Fibroblast of skin of left biceps (primary cell): ENCODE results near the gene GABARAPL2.
"Not testable (repeated sequence)": the region's sequence is repeated elsewhere in the genome, so short reads cannot be mapped to it uniquely, and the experiment has no call there.

Experiments used
- DNase-seq, 2 experiments: peaks; one replicate each; pipeline ENCODE4 v3.0.0-alpha.2; 2013; ENCODE audit warnings: low read depth in 2 of 2

Gene GABARAPL2

DNA sequence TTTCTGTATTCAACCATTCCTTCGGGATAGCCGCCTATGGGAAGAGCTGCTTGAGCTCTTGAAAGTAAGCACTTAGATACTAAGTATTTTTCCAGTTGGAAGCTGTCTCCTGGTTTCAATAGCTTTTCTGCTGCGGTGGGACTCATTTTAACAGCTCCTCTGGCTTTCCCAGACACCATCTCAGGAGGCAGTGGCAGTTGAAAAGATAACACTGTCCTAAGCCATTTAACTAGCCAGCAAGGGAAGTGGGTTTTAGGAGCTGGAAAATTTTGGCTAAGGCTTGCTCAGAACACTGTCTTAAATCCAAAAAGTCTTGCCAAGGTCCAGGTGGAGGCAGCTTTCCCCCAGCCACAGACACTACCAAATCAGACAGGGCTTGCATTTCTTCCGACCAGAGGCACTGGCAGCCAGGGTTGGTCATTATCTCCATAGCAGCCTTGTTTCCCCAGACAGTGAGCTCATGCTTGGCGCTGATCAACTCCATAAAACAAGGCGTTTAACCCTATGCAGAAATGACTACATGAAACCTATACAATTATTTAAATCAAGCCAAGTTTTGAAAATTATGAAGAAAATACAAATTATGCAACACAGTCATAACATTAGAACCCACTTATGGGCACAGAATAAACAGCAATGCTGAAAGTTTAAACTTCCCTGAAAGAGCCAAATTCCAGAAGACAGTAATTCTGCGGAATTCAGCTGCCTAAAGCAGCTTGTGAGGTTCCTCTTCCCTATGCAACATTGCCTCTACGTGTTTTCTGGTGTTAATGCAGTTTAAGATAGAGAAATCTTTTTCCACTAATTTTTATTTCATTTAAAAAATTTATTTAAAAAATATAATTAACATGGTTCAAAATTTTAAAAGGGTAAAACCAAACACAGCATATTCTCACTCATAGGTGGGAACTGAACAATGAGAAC lies 25.0 kb downstream of the GABARAPL2 start:
- peak; percentile 23 to 34 for DNase-seq

DNA sequence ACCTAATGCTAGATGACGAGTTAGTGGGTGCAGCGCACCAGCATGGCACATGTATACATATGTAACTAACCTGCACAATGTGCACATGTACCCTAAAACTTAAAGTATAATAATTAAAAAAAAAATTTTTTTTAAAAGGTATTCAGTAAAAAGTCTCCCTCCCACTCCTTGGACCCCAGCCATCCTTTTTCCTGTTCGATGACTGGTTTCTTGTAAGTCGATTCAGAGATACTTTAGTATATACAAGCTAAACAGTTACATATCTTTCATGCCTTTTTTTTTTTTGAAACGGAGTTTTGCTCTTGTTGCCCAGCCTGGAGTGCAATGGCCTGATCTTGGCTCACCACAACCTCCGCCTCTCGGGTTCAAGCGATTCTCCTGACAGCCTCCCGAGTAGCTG lies 25.7 kb downstream of the GABARAPL2 start:
- DNase-seq, result not testable (repeated sequence)

DNA sequence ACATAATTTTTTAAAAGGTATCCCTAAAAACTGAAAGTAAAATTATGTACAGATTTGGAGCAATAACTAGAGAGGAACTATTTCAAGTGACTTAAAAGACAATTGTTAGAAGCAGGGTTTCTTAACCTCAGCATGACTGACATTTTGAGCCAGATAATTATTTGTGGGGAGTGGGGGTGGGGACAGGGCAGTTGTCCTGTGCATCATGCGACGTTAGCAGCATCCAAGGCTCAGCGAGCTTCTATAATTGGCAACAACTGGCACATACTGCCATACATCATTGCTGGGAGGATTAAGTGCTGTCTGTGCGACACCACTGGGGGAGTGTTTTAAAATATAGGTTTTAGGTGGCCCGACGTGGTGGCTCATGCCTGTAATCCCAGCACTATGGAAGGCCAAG lies 27.1 kb downstream of the GABARAPL2 start:
- no peak for DNase-seq

DNA sequence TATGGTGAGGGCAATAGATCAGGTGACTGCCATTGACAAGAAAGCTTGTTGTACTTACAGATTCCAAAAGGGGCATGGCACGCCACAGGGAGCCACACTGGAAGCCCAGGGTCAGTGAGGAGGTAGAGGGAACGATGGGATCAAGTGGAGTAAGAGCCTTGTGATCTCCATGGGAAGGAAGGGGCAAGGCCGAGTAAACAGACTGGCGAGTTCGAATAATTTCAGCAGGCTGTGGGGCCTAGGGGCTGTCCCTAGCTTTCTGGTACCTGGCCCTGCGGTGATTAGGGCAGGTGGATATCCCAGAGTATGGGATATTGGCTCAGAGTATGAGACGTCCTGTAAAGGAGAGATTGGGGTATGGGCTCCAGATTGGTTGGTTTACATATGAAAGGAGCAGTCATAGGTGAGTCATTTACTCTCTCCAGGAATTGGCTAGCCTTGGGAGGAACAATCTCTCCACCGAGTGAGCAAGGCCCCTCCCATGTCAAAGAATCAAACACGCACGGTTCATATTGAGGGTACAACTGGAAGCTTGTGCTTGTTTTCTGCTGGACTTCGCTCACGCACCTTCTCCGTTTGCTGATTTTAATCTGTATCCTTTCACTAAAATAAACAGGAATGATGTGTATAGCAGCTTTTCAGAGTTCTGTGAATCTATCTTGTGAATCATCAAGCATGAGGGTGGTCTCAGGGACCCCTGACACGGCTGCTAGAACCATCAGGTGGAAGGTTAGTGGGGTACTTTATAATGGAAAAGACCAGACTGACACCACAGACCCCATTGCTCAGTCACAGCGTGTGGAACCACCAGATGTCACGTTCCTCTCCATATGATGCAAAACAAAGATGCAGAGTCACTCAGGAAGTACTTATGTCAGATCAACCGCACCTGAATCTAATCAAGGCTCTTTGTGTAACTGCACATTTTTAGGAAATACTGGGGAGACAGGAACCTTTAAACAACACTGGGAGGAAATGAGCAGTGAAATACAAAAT lies 27.9 kb downstream of the GABARAPL2 start:
- DNase-seq, result peak; percentile 56 to 60

DNA sequence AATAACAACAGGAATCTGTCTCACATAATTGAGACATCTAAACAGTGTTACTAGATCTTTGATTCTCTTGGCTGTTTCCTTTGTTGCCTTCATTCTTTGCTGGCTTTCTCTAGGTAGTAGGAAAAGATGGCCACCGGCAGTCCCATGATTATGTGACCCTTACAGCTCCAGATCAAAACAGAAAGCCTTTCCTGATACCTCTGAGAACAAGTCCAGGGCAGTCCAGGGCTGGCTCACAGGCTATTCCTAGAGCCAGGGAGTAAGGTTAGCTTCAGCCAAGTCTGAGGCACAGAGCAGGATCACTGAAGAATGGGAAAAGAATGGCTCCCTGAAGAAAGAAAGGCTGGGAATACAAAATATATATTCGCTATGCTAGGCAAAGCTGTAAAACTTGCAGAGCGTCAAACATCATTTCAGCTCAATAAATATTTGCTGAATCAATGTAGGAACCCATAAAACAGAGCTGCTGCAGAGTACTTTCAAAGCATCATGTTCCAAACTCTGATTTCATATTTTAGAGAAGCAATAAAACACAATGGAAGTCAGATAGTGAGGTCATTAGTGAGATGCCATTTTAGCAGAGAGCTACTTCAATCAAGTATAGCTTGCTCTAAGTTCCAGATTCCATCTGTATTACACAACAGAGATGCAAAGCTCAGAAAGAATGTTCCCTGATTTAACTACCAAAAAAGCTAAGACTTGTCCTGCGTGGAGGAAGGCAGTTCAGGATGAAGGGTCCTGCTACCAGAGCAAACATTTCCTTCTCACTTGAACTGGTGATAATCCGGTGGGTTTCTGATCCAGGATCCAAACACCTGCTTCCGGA lies 33.5 kb downstream of the GABARAPL2 start:
- no peak for DNase-seq

DNA sequence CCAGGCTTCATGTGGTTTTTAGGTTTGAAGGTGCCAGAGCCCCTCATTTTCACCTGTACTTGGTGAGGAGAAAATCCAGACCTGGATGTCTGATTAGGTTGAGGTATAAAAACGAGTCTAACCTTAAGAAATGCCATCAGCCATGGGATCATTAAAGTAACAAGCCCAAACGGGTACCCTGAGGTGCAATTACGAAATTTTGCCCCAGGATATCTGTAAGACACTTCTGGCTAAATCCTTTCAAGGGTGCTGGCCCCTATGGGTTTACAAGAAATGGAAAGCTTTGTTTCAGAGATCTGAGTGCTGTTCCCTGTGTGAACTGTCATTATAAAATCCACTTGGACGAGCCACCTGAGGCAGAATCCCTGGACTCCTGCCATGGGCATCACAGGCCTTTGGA lies 37.1 kb downstream of the GABARAPL2 start:
- DNase-seq, result no peak

DNA sequence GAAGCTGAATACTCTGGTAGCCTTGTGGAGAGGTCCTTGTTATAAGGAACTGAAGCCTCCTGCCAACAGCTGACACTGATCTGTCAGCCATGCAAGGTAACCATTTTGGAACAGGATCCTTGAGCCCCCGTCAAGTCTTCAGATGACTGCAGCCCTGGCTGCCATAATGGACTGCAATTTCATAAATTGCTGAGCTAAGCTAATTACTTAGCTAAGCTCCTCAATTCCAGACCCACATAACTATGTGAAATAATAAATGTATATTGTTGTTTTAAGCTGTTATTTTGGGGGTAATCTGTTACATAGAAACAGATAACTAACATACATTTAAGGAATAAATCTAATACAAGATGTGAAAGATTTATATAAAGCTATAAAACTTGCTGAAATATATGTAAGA lies 40.3 kb downstream of the GABARAPL2 start:
- no peak for DNase-seq

DNA sequence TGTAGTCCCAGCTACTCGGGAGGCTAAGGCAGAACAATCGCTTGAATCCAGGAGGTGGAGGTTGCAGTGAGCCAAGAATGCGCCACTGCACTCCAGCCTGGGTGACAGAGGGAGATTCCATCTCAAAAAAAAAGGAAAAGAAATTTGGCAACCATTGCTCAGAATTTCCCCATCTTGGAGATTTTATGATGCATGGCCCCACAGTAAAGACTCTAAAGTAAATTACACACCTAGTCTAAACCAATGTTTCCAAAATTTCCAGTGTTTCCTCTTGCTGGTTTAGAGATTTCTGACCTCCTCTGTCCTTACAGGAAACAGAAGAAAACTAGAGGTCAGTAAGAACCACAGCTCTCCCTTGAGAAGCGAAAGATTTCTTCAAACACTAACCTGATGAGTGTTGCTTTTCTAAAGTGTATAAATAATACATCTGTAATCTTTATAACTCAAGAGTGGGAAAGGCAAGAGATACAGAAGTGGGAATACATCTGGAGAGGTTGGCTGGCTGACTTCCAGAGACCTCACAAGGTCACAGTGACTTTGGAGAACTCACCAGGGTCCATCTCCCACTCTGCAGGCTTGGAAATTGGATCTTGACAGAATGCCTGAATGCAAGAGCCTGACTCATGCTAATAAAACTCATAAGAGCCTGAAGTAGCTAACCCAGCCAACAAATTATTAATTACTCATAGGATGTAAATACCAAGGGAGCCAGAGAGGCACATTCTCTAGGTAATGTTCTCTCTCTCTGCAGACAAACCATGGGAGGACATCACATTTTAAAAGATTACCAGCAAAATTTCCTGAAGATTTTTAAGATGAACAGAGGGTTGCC lies 48.1 kb downstream of the GABARAPL2 start:
- peak; percentile 29 to 35 for DNase-seq

DNA sequence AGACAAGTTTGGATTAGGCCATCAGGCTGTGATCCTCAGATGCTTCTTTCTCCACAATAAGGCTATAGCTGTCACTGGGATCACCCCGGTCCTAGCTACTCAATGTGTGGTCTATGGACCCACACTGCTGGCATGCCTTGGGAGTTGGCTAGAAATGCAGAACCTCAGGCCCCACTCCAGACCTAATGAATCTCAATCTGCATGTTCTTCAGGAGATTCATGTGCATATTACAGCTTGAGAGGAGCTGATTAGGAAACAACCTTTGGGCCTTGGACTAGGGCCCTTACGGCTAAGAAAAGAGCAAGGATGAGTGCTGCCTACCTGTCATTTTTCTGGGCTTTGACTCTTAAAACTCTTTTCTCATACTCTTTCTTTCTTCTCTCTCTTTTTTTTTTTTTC lies 49.4 kb downstream of the GABARAPL2 start:
- DNase-seq, result no peak

DNA sequence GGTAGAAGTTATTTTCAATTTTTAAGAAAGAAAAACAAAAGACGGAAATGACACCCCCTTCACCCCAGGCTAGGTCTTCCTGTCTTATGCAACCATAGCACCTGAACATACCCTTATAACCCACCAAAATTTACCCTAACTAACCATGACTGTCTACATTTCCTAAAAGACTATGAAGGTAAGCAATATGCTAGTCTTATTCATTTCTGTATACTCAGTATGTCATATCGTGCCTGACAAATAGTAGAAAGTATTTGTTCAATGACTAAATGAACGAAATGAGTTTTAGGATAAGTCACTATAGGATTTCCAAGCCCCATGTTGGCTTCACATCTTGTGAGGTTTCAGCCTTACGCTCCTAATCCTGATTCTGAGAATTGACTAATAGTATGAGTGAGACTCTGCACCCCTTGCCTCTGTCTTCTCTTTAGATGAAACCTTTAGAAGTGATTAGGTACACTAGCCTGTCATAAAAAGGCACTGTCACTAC lies 50.4 kb downstream of the GABARAPL2 start:
- no peak for DNase-seq

DNA sequence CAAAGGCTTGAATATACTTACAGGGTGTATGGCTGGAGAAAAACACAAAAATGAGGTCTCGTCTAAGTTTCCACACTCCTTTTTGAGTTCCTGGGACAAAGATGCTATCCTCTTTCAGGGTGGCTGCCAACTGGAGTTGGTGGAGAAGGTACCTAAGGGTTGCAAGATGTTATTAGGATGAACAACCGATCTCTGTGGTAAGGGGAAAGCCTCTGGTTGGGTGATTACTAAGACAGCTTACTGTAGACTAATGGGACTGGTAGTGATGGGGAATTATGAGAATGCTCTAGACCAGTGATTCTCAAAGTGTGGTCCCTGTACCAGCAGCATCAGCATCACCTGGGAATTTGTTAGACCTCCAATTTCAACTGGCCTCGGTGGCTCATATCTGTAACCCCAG lies 50.9 kb downstream of the GABARAPL2 start:
- no peak for DNase-seq

DNA sequence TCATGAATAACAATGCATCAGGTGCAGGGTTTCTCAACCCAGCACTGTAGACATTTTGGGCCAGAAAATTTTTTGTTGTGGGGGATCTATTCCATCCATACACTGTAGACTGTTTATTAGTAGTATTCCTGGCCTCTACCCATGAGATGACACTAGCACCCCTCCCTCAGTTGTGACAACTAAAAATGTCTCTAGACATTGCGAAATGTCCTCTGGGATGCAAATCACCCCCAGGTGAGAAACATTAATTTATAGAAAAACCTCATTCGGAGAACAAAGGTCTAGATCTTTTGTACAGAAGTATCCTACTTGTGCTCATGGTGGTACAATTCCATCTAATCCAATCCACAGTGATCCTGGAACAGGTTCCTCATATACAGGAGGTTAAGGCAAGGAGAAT lies 52.6 kb downstream of the GABARAPL2 start:
- DNase-seq, result no peak

DNA sequence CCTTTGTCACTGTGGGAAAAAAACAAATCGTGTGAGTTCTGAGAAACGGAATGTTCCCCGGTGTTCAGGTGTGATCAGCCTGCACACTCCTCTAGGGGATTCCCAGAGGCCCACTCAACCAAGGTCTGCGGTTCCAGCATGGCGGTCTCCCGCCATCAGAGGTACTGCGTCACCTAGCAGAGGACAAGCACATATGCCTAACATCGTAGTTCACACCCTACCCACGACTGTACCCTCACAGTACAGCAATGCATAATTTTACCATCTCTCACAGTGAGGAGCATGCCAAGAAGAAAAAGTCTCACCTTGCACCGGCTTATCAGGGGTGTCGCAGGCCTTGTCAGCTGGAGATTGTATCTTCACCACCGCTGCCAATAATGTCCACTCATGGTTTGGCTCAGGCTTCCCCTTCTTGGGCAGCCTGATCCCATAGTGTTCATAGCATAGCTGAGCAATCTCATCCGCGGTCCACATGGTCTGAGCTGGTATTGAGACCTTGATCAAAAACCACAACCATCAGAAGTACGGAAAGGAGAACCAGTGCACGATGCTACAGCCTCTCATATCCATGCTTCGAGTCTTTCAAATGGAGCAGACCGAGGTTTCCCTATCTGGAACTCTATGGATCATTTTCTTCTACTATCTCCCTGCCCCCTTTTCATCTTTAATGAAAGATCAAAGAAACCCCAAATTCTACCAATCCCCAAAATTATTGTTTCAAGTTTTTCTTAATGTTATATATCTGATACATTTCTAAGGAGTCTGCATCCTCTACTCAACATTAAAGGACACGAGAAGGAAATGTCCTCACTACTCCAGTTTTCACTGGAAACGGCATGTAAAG lies 54.4 kb downstream of the GABARAPL2 start:
- no peak for DNase-seq

DNA sequence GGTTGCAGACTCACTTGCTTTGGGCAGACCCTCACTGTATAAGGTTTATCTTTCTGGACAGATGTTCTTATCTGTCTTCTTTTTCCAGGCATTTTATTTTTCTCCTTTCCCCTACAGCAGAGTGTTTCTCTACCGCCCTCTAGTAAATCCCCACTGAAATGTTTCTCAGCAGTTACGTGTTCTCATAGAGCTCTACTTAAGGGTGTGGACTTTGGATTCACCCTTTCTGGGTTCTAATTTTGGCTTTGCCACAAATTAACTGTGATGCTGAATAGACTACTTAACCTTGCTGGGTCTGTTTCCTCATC lies 54.9 kb downstream of the GABARAPL2 start:
- DNase-seq, result no peak

DNA sequence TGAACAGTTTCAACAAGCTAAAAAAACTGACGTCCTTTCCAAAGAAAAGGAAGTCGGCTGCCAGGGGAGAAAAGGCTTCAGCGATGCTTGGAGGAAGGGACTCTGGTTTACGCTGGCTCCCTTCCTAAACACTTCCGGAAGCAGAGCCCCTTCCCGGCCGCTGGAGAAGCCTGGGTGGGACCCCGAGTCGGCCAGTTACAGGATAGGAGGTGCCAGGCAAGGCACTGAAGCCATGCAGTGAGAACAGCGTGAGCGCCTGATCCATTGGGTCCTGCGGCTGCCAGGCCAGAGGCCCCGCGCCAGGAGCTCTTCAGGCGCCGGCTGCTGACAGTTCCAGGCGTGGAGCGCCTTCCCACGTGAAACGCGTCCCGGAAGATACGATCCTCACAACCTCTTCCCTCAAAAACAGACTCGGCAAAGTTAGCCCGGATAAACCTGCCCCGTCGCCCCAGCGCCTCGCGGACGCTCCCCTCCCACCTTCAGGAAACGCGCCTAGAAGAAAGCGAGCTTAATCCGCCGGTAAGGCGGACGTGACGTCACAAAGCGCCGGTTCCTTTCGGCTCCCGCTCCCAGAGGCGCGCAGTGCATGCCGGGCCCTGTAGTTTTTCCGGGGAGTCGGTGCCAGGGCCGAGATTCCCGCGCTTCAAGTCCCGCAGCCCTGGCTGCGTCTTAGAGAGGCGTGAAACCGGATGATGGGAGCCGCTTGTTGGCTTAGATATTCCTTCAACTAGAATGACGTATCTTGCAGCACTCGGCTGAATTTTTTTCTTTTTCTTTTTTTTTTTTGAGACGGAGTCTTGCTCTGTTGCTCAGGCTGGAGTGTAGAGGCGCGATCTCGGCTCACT lies 56.8 kb downstream of the GABARAPL2 start, which contains the start of gene ADAT1:
Gene ADAT1, minus strand, starts transcription at position 521 of the 845 bp plus-strand sequence. CDS start 2,482 bp downstream, outside the sequence.
- DNase-seq, result peak; percentile 93 to 95

DNA sequence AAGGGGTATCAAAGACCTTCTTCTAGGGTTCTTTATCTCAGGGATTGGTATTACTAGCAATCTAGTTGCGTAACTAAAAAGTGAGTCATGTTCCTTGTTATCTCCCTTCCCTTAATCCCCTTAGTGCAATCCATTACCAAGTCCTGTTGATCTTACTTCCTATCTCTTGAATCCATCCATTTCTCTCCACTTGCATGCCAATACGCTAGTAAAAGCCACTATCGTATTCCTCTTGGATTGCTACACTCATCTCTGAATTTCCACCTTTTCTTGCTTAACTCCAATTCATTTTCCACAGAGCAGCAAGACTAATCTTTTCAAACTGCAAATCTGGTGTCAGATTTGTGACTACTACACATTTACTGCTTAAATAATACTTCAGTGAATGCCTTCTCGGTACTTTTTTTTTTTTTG lies 58.7 kb downstream of the GABARAPL2 start:
- no peak for DNase-seq

DNA sequence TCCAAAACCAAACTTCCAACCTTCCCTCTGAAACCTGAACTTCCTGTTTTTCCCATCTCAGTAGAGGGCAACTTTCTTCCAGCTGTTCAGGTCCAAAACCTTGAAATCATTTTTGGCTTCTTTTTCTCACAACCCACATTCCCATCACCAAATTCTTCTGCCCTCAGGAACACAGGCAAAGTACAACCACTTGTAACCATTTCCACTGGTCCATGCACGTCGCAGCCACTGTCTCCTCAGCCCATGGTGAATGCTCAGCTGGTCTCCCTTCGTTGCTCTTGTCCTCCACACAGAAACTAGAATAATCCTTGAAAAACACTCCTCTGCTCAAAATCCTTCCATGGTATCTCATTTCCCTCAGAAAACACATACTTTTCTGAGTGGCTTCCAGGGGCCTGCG lies 60.6 kb downstream of the GABARAPL2 start:
- no peak for DNase-seq
